Ovary (tissue), 1 donor: ENCODE results near the gene PTPRN2.

Experiments
- EP300 ChIP-seq: sonication (generic); formaldehyde crosslinking; IDR thresholded peaks from one replicate; pipeline ENCODE4 v1.6.1; 2017; ENCODE audit warnings: antibody characterized with exemption
- POLR2A ChIP-seq: fragments of 450-650 bp; IDR thresholded peaks from one replicate; pipeline ENCODE4 v1.6.1; 2017; ENCODE audit warnings: antibody characterized with exemption, mild to moderate bottlenecking, moderate library complexity

GRCh38 chr7:157797361-157797760, 790.3 kb downstream of the PTPRN2 start:
- TF ChIP-seq EP300 (no peak), POLR2A (no peak)
